K562 (cell line): ENCODE measurements around the gene TMEFF2. TPM values are rescaled to one million over a fixed set of nuclear protein-coding genes. Genes with fewer than 3 reads are reported as not detected.

Experiments used
- ATAC-seq: fragments of 200-7000 bp; cut with Tn5 transposase; 3 replicates; pipeline ENCODE4 v1.9.1; 2020; ENCODE audit warnings: moderate library complexity
- BruUV-seq: library from RNA; stranded (reverse); fragments of 400-500 nt; replicated peaks from 2 replicates; lab custom pipeline; 2021; lab: Mats Ljungman, UMichigan
- CTCF ChIA-PET: fragments of 300-600 bp; formaldehyde crosslinking; extraction: SDS; loops from one replicate; lab custom pipeline; 2021; ENCODE audit warnings: low intra/inter-chr PET ratio; lab: Yijun Ruan, JAX
- POLR2A ChIA-PET: fragments of 300-600, 350-650 bp; sonication (Branson Sonifier 250); formaldehyde crosslinking; extraction: SDS; loops from one replicate; lab custom pipeline; 2021; ENCODE audit warnings: antibody characterized with exemption, inconsistent platforms; lab: Yijun Ruan, JAX
- DNase-seq, 4 experiments: peaks; one replicate each; pipeline versions ENCODE4 v3.0.0 to v3.0.0-alpha.2; 2011 to 2018; ENCODE audit warnings: low spot score in 3 of 4, mixed read lengths in 3 of 4; ENCODE audit errors: extremely low read depth in 1 of 4
- FAIRE-seq: peaks from 2 replicates; lab custom pipeline; 2011; peaks lifted over from hg19 to GRCh38; lab: Jason Lieb, UNC
- H2AFZ ChIP-seq: 2 replicates; pipeline ENCODE4 v1.6.0; 2011; ENCODE audit warnings: low read depth, low read length, control low read depth, inconsistent platforms
- H3K27ac ChIP-seq: fragments of 200-600 bp; 3 replicates; pipeline ENCODE4 v1.8.0; 2011; ENCODE audit warnings: low read depth, mild to moderate bottlenecking, control low read depth, inconsistent platforms, low read length, moderate library complexity, mixed read lengths; ENCODE audit errors: extremely low read depth
- H3K27me3 ChIP-seq, 2 experiments: fragments of 300-600 bp in 1 of 2; 2 replicates in 1 of 2; 3 replicates in 1 of 2; pipeline versions ENCODE4 v1.6.0 to v1.8.0; 2011; ENCODE audit warnings: inconsistent platforms in 2 of 2, low read length in 2 of 2, mild to moderate bottlenecking in 1 of 2, mixed read lengths in 1 of 2, moderate library complexity in 1 of 2; ENCODE audit not compliant: control insufficient read depth in 2 of 2, insufficient read depth in 2 of 2
- H3K36me3 ChIP-seq: fragments of 300-600 bp; 3 replicates; pipeline ENCODE4 v1.8.0; 2011; ENCODE audit warnings: mild to moderate bottlenecking, low read length, inconsistent platforms; ENCODE audit not compliant: control insufficient read depth, insufficient read depth
- H3K4me1 ChIP-seq, 2 experiments: fragments of 200-600 bp in 1 of 2; replicated peaks in 1 of 2; 2 replicates in 1 of 2; 3 replicates in 1 of 2; pipeline versions ENCODE4 v1.5.1 to v1.8.0; 2011; ENCODE audit warnings: inconsistent platforms in 2 of 2, low read length in 2 of 2, mild to moderate bottlenecking in 1 of 2, mixed read lengths in 1 of 2, moderate library complexity in 1 of 2; ENCODE audit not compliant: control insufficient read depth in 2 of 2, insufficient read depth in 2 of 2
- H3K4me2 ChIP-seq: 2 replicates; pipeline ENCODE4 v1.6.1; 2011; ENCODE audit warnings: low read length, control low read depth, inconsistent platforms, mixed read lengths; ENCODE audit not compliant: insufficient read depth
- H3K4me3 ChIP-seq: fragments of 200-600 bp; sonication (generic), shearing (Covaris generic); 2 replicates; pipeline ENCODE4 v1.5.1; 2016; ENCODE audit warnings: control low read depth, inconsistent platforms
- H3K79me2 ChIP-seq: fragments of 200-600 bp; 3 replicates; pipeline ENCODE4 v1.8.0; 2011; ENCODE audit warnings: low read length, inconsistent platforms; ENCODE audit not compliant: control insufficient read depth, insufficient read depth
- H3K9ac ChIP-seq, 2 experiments: 2 replicates each; pipeline versions ENCODE4 v1.6.0 to v1.6.1; 2011; ENCODE audit warnings: low read depth in 2 of 2, low read length in 2 of 2, control low read depth in 1 of 2, inconsistent platforms in 1 of 2, mild to moderate bottlenecking in 1 of 2, mixed read lengths in 1 of 2; ENCODE audit not compliant: insufficient read depth in 1 of 2
- H3K9me1 ChIP-seq: one replicate; pipeline ENCODE4 v1.6.0; 2011; ENCODE audit warnings: inconsistent platforms, mild to moderate bottlenecking, low read length, moderate library complexity; ENCODE audit not compliant: control insufficient read depth, insufficient read depth
- H3K9me3 ChIP-seq: replicated peaks from 2 replicates; pipeline ENCODE4 v1.5.1; 2011; ENCODE audit warnings: low read depth, low read length, inconsistent platforms; ENCODE audit not compliant: control insufficient read depth, insufficient read depth
- H4K20me1 ChIP-seq: replicated peaks from 2 replicates; pipeline ENCODE4 v1.6.1; 2011; ENCODE audit warnings: low read length, inconsistent platforms, mixed read lengths; ENCODE audit not compliant: control insufficient read depth, insufficient read depth
- CBX5 ChIP-seq: IDR thresholded peaks from 2 replicates; pipeline ENCODE4 v1.6.1; 2014; ENCODE audit warnings: low read depth, borderline replicate concordance
- FIP1L1 ChIP-seq: fragments of 200-400 bp; formaldehyde crosslinking; IDR thresholded peaks from 2 replicates; pipeline ENCODE4 v1.6.1; 2018; ENCODE audit warnings: mild to moderate bottlenecking, low read depth, low read length; ENCODE audit not compliant: poor library complexity, severe bottlenecking
- HMG20A ChIP-seq: fragments of 450-650 bp; formaldehyde crosslinking; conservative IDR thresholded peaks from 2 replicates; pipeline ENCODE4 v1.4.0; 2020; ENCODE audit warnings: mild to moderate bottlenecking, mixed read lengths
- ZBTB1 ChIP-seq: sonication (generic); formaldehyde crosslinking; IDR thresholded peaks from 2 replicates; pipeline ENCODE4 v1.8.1; 2023; ENCODE audit warnings: missing genetic modification reagents, low read depth, mild to moderate bottlenecking, borderline replicate concordance
- ZBTB17 ChIP-seq: fragments of 450-650 bp; formaldehyde crosslinking; IDR thresholded peaks from 2 replicates; pipeline ENCODE4 v1.4.0; 2020; ENCODE audit warnings: mild to moderate bottlenecking
- ZNF282 ChIP-seq: sonication (generic); formaldehyde crosslinking; IDR thresholded peaks from 2 replicates; pipeline ENCODE4 v1.8.1; 2023; ENCODE audit warnings: missing genetic modification reagents
- ZNF436 ChIP-seq: fragments of 250-450, 450-650 bp; sonication (Bioruptor Pico); formaldehyde crosslinking; IDR thresholded peaks from 2 replicates; pipeline ENCODE4 v1.7.0; 2020; ENCODE audit warnings: mild to moderate bottlenecking
- ZNF76 ChIP-seq: fragments of 250-450 bp; sonication (Bioruptor Pico); IDR thresholded peaks from 2 replicates; pipeline ENCODE4 v1.4.0; 2020; ENCODE audit warnings: mild to moderate bottlenecking, moderate library complexity, borderline replicate concordance
- WGBS: fragments of 100-300 bp; shearing (Covaris generic); methylation state at CpG from one replicate; pipeline ENCODE4 v1.1.6; 2016; ENCODE audit warnings: low coverage, mixed read lengths; ENCODE audit not compliant: insufficient coverage; ENCODE audit errors: missing lambda C conversion rate; 5-methylcytosine and 5-hydroxymethylcytosine counted together
- in situ Hi-C: fragments of 300-500 bp; cut with MboI; formaldehyde crosslinking; loops from 4 replicates; pipeline ENCODE4 v1.15.0; 2018; ENCODE audit warnings: inconsistent platforms, mixed read lengths
- intact Hi-C: fragments of 100-400 bp; cut with micrococcal nuclease; formaldehyde crosslinking; loops from 2 replicates; pipeline ENCODE4 v1.14.2; 2022
- polyA plus RNA-seq, 8 experiments: library from polyadenylated mRNA; depleted of rRNA in 4 of 8; stranded (reverse) in 5 of 8; unstranded in 3 of 8; fragments of >200 nt; fragmentation: Nextera tagmentation in 2 of 8; fragmentation: Illumina TruSeq in 1 of 8; extraction: Ambion mirVana in 2 of 8; extraction: Trizol in 1 of 8; gene quantifications; 2 replicates each; pipeline versions ENCODE4 v1.2.1 to v1.2.3, GENCODE V29; 2011 to 2014; ENCODE audit warnings: inconsistent platforms in 1 of 8, missing spikeins in 1 of 8
- total RNA-seq, 7 experiments: library from RNA; depleted of rRNA in 6 of 7; stranded (reverse); fragments of >200 nt in 6 of 7; fragmentation: Illumina TruSeq in 2 of 7; extraction: Trizol in 2 of 7; gene quantifications; 2 replicates each; pipeline versions ENCODE4 v1.2.1 to v1.2.3, GENCODE V29; 2011 to 2021; ENCODE audit warnings: low replicate concordance in 1 of 7
- TF ChIP-seq, protein P1 (sequence below): sonication (generic); formaldehyde crosslinking; IDR thresholded peaks from 2 replicates; pipeline ENCODE4 v1.8.0; 2022; ENCODE audit warnings: mild to moderate bottlenecking, missing genetic modification reagents
- TF ChIP-seq, protein P2 (sequence below), 2 experiments: fragments of 250-450 bp in 1 of 2; fragments of 450-650 bp in 1 of 2; sonication (Bioruptor Pico) in 1 of 2; IDR thresholded peaks; 2 replicates each; pipeline versions ENCODE4 v1.6.1 to v1.8.0; 2016 to 2021; ENCODE audit warnings: mild to moderate bottlenecking in 2 of 2, moderate library complexity in 2 of 2, missing compliant biosample characterization in 1 of 2, missing genetic modification characterization in 1 of 2
- TF ChIP-seq, protein P3 (sequence below): fragments of 450-650 bp; IDR thresholded peaks from 2 replicates; pipeline ENCODE4 v1.6.1; 2018; ENCODE audit not compliant: partially characterized antibody

TMEFF2 gene
- total and polyA plus RNA-seq, 9 of the 15 experiments (the other 6 are each of a cell fraction or from before 2014, with no cell fraction given): 1.4 TPM; not detected in 8

DNA sequence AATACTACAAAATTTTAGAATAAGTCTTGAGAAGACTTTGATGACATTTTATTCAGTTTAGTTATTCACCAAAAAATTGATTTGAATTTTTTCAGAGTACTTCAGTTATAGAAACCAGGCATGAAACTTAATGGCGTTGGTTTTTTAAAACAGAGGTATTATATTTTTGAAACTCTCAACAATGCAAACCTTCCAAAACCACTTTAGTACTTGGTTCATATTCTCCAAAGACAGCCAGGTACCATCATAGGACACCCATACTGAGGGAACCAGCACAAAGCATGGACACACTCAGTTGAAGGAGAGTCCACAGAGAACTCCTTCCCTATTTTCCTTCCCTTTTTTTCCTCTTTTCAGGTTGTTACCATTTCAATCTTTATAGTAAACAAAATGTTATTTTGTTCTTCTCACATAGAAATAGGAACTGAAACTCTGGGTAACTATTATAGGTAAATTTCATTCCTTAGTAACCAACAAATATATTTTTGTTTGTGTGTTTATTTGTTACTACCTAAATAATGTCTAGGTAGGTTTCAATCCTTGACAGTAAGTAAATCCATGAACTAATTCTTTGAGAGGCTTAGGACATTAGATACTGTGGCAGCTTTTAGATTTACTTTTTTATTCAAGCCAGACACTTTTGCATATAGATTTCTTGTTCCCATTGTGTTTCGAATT is 95.8 kb downstream of the TMEFF2 start:
- H3K9me3 ChIP-seq: no peaks in the 10 kb centered on the region
- H3K79me2 ChIP-seq: no peaks in the 10 kb centered on the region
- FAIRE-seq (no peak), ATAC-seq (no peak), DNase-seq (no peak)
- CTCF ChIA-PET: no interaction called here
- intact Hi-C loops (no loop called here), in situ Hi-C loops (no loop called here)
- no peaks in the 10 kb centered on the region for H3K36me3 ChIP-seq
- H3K4me3 ChIP-seq: no peak overlapping the region
- H3K9ac ChIP-seq: no peak overlapping the region
- BruUV-seq: no TSS peak
- POLR2A ChIA-PET: no interaction called here
- H3K27ac ChIP-seq: no peak overlapping the region
- no peak overlapping the region for H2AFZ ChIP-seq
- H4K20me1 ChIP-seq: no peaks in the 10 kb centered on the region
- H3K9me1 ChIP-seq: no peaks in the 10 kb centered on the region
- 18% methylated on average over 2 of the region's 2 CpGs for WGBS
- H3K4me1 ChIP-seq: no peaks in the 10 kb centered on the region; a peak in 1 of 5 replicates
- H3K27me3 ChIP-seq: no peaks in the 10 kb centered on the region
- no peak overlapping the region for H3K4me2 ChIP-seq
- TF ChIP-seq FIP1L1: no peak
- TF ChIP-seq, protein P1, sequence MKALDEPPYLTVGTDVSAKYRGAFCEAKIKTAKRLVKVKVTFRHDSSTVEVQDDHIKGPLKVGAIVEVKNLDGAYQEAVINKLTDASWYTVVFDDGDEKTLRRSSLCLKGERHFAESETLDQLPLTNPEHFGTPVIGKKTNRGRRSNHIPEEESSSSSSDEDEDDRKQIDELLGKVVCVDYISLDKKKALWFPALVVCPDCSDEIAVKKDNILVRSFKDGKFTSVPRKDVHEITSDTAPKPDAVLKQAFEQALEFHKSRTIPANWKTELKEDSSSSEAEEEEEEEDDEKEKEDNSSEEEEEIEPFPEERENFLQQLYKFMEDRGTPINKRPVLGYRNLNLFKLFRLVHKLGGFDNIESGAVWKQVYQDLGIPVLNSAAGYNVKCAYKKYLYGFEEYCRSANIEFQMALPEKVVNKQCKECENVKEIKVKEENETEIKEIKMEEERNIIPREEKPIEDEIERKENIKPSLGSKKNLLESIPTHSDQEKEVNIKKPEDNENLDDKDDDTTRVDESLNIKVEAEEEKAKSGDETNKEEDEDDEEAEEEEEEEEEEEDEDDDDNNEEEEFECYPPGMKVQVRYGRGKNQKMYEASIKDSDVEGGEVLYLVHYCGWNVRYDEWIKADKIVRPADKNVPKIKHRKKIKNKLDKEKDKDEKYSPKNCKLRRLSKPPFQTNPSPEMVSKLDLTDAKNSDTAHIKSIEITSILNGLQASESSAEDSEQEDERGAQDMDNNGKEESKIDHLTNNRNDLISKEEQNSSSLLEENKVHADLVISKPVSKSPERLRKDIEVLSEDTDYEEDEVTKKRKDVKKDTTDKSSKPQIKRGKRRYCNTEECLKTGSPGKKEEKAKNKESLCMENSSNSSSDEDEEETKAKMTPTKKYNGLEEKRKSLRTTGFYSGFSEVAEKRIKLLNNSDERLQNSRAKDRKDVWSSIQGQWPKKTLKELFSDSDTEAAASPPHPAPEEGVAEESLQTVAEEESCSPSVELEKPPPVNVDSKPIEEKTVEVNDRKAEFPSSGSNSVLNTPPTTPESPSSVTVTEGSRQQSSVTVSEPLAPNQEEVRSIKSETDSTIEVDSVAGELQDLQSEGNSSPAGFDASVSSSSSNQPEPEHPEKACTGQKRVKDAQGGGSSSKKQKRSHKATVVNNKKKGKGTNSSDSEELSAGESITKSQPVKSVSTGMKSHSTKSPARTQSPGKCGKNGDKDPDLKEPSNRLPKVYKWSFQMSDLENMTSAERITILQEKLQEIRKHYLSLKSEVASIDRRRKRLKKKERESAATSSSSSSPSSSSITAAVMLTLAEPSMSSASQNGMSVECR: no peak
- TF ChIP-seq, protein P2, sequence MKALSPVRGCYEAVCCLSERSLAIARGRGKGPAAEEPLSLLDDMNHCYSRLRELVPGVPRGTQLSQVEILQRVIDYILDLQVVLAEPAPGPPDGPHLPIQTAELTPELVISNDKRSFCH (CRISPR knock-in tag; IDR thresholded peaks at IDR 0.05): no peak
- TF ChIP-seq, protein P2 (tag; IDR thresholded peaks at IDR 0.05): no peak
- TF ChIP-seq ZBTB17 (CRISPR knock-in tag): no peak
- no peak for TF ChIP-seq ZNF282 (CRISPR knock-in tag)
- TF ChIP-seq ZBTB1 (CRISPR knock-in tag): no peak
- no peak for TF ChIP-seq HMG20A (CRISPR knock-in tag)
- TF ChIP-seq CBX5: no peak
- TF ChIP-seq ZNF436 (CRISPR knock-in tag): no peak
- TF ChIP-seq, protein P3, sequence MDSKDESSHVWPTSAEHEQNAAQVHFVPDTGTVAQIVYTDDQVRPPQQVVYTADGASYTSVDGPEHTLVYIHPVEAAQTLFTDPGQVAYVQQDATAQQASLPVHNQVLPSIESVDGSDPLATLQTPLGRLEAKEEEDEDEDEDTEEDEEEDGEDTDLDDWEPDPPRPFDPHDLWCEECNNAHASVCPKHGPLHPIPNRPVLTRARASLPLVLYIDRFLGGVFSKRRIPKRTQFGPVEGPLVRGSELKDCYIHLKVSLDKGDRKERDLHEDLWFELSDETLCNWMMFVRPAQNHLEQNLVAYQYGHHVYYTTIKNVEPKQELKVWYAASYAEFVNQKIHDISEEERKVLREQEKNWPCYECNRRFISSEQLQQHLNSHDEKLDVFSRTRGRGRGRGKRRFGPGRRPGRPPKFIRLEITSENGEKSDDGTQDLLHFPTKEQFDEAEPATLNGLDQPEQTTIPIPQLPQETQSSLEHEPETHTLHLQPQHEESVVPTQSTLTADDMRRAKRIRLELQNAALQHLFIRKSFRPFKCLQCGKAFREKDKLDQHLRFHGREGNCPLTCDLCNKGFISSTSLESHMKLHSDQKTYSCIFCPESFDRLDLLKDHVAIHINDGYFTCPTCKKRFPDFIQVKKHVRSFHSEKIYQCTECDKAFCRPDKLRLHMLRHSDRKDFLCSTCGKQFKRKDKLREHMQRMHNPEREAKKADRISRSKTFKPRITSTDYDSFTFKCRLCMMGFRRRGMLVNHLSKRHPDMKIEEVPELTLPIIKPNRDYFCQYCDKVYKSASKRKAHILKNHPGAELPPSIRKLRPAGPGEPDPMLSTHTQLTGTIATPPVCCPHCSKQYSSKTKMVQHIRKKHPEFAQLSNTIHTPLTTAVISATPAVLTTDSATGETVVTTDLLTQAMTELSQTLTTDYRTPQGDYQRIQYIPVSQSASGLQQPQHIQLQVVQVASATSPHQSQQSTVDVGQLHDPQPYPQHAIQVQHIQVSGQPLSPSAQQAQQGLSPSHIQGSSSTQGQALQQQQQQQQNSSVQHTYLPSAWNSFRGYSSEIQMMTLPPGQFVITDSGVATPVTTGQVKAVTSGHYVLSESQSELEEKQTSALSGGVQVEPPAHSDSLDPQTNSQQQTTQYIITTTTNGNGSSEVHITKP: no peak
- TF ChIP-seq ZNF76 (CRISPR knock-in tag): no peak
